Hepatocyte (in vitro differentiated cells): ENCODE results near the gene FHOD3.

ENCODE experiments used
- EZH2 ChIP-seq: fragments of 200-600 bp; sonication (generic); IDR thresholded peaks from 2 replicates; pipeline ENCODE4 v1.6.1; 2016; ENCODE audit warnings: antibody characterized with exemption, mild to moderate bottlenecking, borderline replicate concordance
- TF ChIP-seq, protein P1 (sequence below): fragments of 200-600 bp; sonication (generic); IDR thresholded peaks from 2 replicates; pipeline ENCODE4 v1.5.1; 2016; ENCODE audit warnings: antibody characterized with exemption, mild to moderate bottlenecking; ENCODE audit not compliant: poor library complexity

DNA sequence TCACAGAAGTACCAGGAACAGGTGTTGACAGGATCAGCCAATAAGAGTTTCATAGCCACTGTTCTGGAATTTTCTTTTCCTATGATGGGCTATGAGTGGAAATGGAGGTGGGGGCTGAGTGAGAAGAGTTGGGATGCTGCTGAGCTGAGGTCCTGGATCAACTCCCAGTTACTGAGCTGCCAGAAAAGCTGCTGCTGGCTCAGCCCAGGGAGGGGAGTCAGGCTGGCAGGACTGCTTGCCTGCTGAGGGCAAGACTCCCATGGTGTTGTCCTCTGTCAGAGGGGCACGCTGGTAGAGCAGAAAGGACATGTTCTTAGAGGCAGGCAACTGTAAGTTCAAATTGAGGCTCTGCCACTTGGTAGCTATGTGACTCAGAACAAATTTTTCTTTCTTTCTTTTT lies 519.5 kb downstream of the FHOD3 start:
- TF ChIP-seq, protein P1, sequence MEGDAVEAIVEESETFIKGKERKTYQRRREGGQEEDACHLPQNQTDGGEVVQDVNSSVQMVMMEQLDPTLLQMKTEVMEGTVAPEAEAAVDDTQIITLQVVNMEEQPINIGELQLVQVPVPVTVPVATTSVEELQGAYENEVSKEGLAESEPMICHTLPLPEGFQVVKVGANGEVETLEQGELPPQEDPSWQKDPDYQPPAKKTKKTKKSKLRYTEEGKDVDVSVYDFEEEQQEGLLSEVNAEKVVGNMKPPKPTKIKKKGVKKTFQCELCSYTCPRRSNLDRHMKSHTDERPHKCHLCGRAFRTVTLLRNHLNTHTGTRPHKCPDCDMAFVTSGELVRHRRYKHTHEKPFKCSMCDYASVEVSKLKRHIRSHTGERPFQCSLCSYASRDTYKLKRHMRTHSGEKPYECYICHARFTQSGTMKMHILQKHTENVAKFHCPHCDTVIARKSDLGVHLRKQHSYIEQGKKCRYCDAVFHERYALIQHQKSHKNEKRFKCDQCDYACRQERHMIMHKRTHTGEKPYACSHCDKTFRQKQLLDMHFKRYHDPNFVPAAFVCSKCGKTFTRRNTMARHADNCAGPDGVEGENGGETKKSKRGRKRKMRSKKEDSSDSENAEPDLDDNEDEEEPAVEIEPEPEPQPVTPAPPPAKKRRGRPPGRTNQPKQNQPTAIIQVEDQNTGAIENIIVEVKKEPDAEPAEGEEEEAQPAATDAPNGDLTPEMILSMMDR = no peak
- no peak for TF ChIP-seq EZH2
